AG04449 (cell line): ENCODE measurements around the gene PLAAT1.

Experiments
- CTCF ChIA-PET: fragments of 350-600 bp; formaldehyde crosslinking; extraction: SDS; loops from one replicate; lab custom pipeline; 2021; ENCODE audit warnings: antibody characterized with exemption; lab: Yijun Ruan, JAX
- POLR2A ChIA-PET: fragments of 400-600, 350-600 bp; formaldehyde crosslinking; extraction: SDS; loops from one replicate; lab custom pipeline; 2020; ENCODE audit warnings: antibody characterized with exemption, inconsistent platforms; lab: Yijun Ruan, JAX
- DNase-seq: peaks from one replicate; pipeline ENCODE4 v3.0.0-alpha.2; 2010; ENCODE audit warnings: low read depth, low spot score
- H3K4me3 ChIP-seq: 2 replicates; pipeline ENCODE4 v1.5.1; 2011; ENCODE audit warnings: low read depth, mild to moderate bottlenecking, control low read depth, low read length
- TF ChIP-seq, protein P1 (sequence below): IDR thresholded peaks from one replicate; pipeline ENCODE4 v1.5.1; 2011; ENCODE audit warnings: mild to moderate bottlenecking, moderate library complexity, low read length, control low read depth, inconsistent platforms; ENCODE audit not compliant: insufficient read depth; ENCODE audit errors: missing control alignments

Gene PLAAT1

DNA sequence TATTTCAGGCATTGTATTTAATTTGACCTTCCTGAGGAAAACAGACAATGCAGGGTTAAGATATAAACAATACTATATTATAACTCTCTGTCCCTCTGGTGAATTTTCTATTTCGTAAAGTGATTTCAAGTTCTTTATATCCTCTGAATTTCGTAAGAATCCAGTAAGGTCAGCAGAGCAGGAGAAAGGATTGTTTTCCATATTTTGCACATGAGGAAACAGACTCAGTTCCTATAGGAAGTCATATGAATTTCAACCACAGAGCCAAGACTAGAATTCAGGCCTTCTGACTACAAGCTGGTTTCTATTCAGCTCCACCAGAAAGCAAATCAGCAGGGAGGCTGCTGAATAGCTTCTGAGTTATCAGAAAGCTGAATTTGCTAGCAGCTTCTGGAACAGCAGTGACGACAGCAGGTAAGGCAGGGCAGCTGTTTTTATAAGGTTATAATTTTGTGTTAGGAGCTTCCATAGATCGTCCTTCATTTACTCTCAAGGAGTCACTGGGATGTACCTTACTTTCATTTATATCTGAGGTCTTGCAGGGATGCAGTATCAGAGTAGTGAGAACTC lies 11.1 kb upstream of the PLAAT1 start:
- CTCF ChIA-PET, result no interaction called here
- POLR2A ChIA-PET, result no interaction called here
- no peak overlapping the region for H3K4me3 ChIP-seq
- no peak for DNase-seq
- TF ChIP-seq, protein P1, sequence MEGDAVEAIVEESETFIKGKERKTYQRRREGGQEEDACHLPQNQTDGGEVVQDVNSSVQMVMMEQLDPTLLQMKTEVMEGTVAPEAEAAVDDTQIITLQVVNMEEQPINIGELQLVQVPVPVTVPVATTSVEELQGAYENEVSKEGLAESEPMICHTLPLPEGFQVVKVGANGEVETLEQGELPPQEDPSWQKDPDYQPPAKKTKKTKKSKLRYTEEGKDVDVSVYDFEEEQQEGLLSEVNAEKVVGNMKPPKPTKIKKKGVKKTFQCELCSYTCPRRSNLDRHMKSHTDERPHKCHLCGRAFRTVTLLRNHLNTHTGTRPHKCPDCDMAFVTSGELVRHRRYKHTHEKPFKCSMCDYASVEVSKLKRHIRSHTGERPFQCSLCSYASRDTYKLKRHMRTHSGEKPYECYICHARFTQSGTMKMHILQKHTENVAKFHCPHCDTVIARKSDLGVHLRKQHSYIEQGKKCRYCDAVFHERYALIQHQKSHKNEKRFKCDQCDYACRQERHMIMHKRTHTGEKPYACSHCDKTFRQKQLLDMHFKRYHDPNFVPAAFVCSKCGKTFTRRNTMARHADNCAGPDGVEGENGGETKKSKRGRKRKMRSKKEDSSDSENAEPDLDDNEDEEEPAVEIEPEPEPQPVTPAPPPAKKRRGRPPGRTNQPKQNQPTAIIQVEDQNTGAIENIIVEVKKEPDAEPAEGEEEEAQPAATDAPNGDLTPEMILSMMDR, result no peak

DNA sequence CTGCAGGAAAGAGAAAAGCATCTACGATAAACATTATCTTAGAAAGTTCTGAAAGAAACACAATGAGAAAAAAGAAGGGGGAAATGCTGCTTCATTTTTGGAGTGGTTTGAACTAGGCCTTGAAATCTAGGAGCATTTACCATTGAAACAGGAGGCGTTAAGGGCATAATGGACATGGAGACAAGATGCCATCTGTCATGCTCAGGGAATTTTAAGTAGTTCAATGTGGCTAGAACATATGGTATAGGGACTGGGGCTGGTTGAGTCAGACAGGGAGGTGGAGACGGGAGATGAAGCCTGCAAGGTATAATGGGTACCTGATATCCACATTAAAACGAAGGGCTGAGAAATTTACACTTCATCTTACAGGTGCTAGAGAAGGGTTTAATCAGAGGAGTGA lies 10.4 kb upstream of the PLAAT1 start:
- TF ChIP-seq, protein P1, result no peak
- POLR2A ChIA-PET, result no interaction called here
- DNase-seq, result no peak
- CTCF ChIA-PET, result no interaction called here
- no peak overlapping the region for H3K4me3 ChIP-seq

DNA sequence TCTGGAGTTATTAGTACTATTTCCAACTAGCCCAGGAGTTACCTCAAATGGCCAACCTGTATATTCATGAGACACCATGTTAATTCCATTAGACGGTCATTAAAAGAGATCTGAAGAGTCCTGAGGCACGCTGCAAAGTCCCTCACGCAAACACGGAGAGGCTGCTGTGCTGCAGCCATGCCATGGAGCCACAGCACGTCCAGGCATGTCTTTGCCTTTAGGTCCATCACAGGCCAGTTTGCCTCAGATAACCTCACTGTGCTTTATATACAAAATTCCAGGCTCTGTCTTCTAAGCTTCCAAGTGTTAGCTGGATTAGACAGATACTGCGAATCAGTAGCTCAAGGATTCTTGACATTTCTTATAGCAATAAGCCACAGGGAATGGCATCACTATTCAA lies 9.8 kb upstream of the PLAAT1 start:
- no peak overlapping the region for H3K4me3 ChIP-seq
- DNase-seq, result no peak
- POLR2A ChIA-PET, result no interaction called here
- CTCF ChIA-PET, result no interaction called here
- TF ChIP-seq, protein P1, result no peak

DNA sequence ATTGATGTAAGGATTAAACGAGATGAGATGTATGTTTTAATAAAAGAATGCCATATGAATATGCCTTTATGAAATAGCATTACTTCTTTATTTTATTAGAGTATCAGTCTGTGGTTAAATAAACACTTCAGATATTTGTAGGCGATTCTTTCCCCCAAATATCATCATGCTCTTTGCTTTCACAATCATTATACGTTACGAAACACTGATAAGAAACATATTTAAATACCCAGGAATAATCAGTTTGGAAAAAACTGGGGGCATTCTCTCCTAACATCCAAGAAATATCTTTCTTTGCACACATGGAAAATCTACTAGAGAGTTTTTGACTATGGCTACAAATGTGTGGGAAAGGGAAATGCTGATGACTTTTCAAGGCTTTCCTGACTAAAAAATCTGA lies 4.4 kb upstream of the PLAAT1 start:
- ChIA-PET POLR2A (no interaction called here), CTCF (no interaction called here)
- TF ChIP-seq, protein P1, result no peak
- no peak for DNase-seq
- no peak overlapping the region for H3K4me3 ChIP-seq

DNA sequence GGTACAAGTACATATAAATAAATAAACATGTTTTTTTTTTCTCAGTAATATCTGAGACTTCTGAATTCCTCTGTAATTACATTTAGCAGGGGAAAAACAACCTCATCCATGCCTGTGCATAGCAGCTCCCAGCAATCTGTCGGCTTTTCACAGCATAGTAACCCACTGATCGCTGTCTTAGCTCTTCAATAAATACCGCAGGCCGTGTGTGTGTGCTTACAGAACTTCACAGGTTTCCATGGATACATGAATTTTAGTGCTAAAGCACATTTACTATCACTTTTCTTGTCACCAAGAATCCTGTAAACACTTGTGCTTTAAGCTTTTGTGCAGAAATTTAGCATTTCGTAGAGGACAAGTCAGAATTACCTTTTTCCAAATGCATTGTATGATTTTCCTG lies 4.0 kb upstream of the PLAAT1 start:
- TF ChIP-seq, protein P1, result no peak
- ChIA-PET POLR2A (no interaction called here), CTCF (no interaction called here)
- DNase-seq, result no peak
- H3K4me3 ChIP-seq, result no peak overlapping the region

DNA sequence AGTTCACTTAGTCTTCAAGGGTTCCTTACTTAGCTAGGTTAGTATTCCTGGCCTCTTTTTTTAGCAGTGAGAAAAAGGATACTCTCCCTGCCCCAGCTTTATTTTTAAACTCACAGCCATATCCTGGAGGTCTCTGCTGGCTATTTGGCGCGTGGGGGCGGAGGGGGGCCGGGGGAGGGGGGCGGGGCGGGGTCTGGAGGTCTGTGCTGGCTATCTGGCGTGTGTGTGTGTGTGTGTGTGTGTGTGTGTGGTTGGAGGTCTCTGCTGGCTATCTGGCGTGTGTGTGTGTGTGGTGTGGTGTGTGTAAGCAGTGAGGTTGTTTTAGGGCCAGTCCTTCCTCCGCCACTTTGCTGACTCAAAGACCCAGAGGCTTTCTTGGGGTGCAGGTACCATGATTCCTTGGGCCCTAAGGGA lies 579 bp upstream of the PLAAT1 start:
- peak overlapping the region; percentile 49 for H3K4me3 ChIP-seq
- CTCF ChIA-PET, result no interaction called here
- TF ChIP-seq, protein P1, result no peak
- POLR2A ChIA-PET, result no interaction called here
- DNase-seq, result no peak
